ENCODE results near the gene CCDC85C. TPM values are rescaled to one million over a fixed set of nuclear protein-coding genes. Genes with fewer than 3 reads are reported as not detected.

CCDC85C gene
- total RNA-seq, 1 experiment from 2014 or later, result 42.3 TPM

DNA sequence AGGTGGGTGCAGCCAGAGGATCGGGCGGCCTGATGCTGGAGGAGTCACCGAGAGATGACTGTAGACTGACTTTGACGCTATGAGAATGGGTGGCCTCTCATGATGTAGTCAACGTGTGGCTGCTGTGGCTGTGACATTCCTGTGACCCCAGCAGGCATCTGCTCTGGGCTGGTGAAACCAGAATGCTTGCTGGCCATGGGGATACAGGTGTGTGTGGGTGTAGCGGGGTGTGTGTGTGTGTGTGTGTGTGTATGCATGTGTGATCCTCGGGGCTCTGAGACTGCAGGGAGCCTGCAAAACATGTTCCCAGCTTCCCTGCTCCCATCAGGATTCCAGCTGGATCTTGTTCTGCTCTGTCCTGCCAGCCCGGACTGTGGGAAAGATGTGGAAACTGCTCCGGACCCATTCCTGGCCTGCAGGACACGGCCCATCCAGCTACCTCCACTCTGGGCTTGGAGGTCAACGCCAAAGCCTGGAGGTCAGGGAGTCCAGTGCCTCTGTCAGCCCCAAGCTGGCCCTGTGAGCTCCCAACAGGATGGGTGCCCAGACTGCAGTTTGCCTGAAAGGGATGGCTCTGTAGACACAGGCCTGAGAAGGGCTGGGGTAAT lies 22.1 kb upstream of the CCDC85C start:
- Histone ChIP-seq H3K9me3 (ENCODE audit: control insufficient read depth in 1 of 2, insufficient read depth in 1 of 2, low read depth in 1 of 2, low read length in 2 of 2) (no peaks in the 10 kb centered on the region), H3K79me2 (ENCODE audit: insufficient read depth, low read length) (no peaks in the 10 kb centered on the region), H3K27ac (ENCODE audit: low read depth, low read length) (no peak overlapping the region), H3K27me3 (ENCODE audit: insufficient read depth, low read length) (no peaks in the 10 kb centered on the region), H4K20me1 (ENCODE audit: insufficient read depth) (no peaks in the 10 kb centered on the region), H3K9ac (ENCODE audit: low read length) (no peak overlapping the region), H2AFZ (ENCODE audit: low read depth, low read length, poor library complexity, severe bottlenecking) (no peak overlapping the region), H3K36me3 (ENCODE audit: control insufficient read depth in 1 of 2, insufficient read depth in 2 of 2, low read length in 2 of 2) (no peaks in the 10 kb centered on the region), H3K4me3 (replicated peaks in 1 of 2; ENCODE audit: low read depth in 1 of 2, low read length in 2 of 2) (no peak overlapping the region), H3K4me2 (ENCODE audit: low read length) (no peak overlapping the region), H3K9me2 (ENCODE audit: insufficient read depth) (no peaks in the 10 kb centered on the region), H3K4me1 (ENCODE audit: control insufficient read depth in 1 of 2, insufficient read depth in 2 of 2, low read length in 2 of 2) (peaks cover 6 to 15% of the 10 kb centered on the region in 2 experiments; a peak in 3 of 4 replicates)
- ChIA-PET RAD21 (ENCODE audit: low non-redundant PET in 1 of 2, low total read pairs in 2 of 2, uncharacterized antibody in 2 of 2, unreplicated experiment in 2 of 2) (no interaction called here), POLR2A (no interaction called here), CTCF (no interaction called here)
- intact Hi-C loops (cut with micrococcal nuclease), result no loop called here
- no TSS peak for BruUV-seq (replicated peaks)
- TF ChIP-seq SP1 (IDR thresholded peaks at IDR 0.05; ENCODE audit: low read depth), result no peak
- TF ChIP-seq EZH2 (IDR thresholded peaks at IDR 0.05), result no peak
- no peak for TF ChIP-seq POLR2A (IDR thresholded peaks at IDR 0.05; ENCODE audit: borderline replicate concordance, extremely low read depth, insufficient read depth, insufficient read length)
- no peak for TF ChIP-seq RAD21 (IDR thresholded peaks at IDR 0.05; ENCODE audit: low read depth)
- TF ChIP-seq, protein P1, sequence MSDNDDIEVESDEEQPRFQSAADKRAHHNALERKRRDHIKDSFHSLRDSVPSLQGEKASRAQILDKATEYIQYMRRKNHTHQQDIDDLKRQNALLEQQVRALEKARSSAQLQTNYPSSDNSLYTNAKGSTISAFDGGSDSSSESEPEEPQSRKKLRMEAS (IDR thresholded peaks at IDR 0.05), result no peak
- TF ChIP-seq ZNF274 (IDR thresholded peaks at IDR 0.05; ENCODE audit: low read depth, low read length), result no peak
- no peak for TF ChIP-seq ZFX (IDR thresholded peaks at IDR 0.05)
- no peak for TF ChIP-seq EGR1 (IDR thresholded peaks at IDR 0.05; ENCODE audit: low read depth)
- DNase-seq (ENCODE audit: low read depth, low spot score) (no peak), ATAC-seq (no peak)

GRCh38 chr14:99625476-99625875 lies 21.5 kb upstream of the CCDC85C start:
- RAD21 ChIA-PET (ENCODE audit: low non-redundant PET in 1 of 2, low total read pairs in 2 of 2, uncharacterized antibody in 2 of 2, unreplicated experiment in 2 of 2), result no interaction called here
- no peak overlapping the region for H3K27ac ChIP-seq (ENCODE audit: low read depth, low read length)
- H3K9me2 ChIP-seq (ENCODE audit: insufficient read depth), result no peaks in the 10 kb centered on the region
- no peak overlapping the region for H2AFZ ChIP-seq (ENCODE audit: low read depth, low read length, poor library complexity, severe bottlenecking)
- no peak for TF ChIP-seq TCF7L2 (IDR thresholded peaks at IDR 0.05; ENCODE audit: borderline replicate concordance, extremely low read depth, insufficient read depth, insufficient read length)
- TF ChIP-seq ATF3 (IDR thresholded peaks at IDR 0.05), result no peak
- TF ChIP-seq ELF1 (IDR thresholded peaks at IDR 0.05; ENCODE audit: borderline replicate concordance, low read depth), result no peak
- TF ChIP-seq EZH2phosphoT487 (IDR thresholded peaks at IDR 0.05; ENCODE audit: borderline replicate concordance), result no peak
- TF ChIP-seq ZNF274 (IDR thresholded peaks at IDR 0.05; ENCODE audit: low read depth, low read length), result no peak
- TF ChIP-seq SP1 (IDR thresholded peaks at IDR 0.05; ENCODE audit: low read depth), result no peak
- no peak for TF ChIP-seq CEBPB (IDR thresholded peaks at IDR 0.05; ENCODE audit: low read depth)
- TF ChIP-seq CBX3 (IDR thresholded peaks at IDR 0.05; ENCODE audit: low read depth), result no peak
- TF ChIP-seq SRF (IDR thresholded peaks at IDR 0.05; ENCODE audit: low read depth), result no peak
- no peak for TF ChIP-seq EGR1 (IDR thresholded peaks at IDR 0.05; ENCODE audit: low read depth)
- no peak for TF ChIP-seq POLR2AphosphoS5 (IDR thresholded peaks at IDR 0.05; ENCODE audit: low read depth, low read length)
- no peak for TF ChIP-seq JUND (IDR thresholded peaks at IDR 0.05)
- TF ChIP-seq EZH2 (IDR thresholded peaks at IDR 0.05), result no peak
- no peak for TF ChIP-seq SIN3A (IDR thresholded peaks at IDR 0.05; ENCODE audit: low read depth)
- H3K4me2 ChIP-seq (ENCODE audit: low read length), result no peak overlapping the region
- H3K4me3 ChIP-seq (replicated peaks in 1 of 2; ENCODE audit: low read depth in 1 of 2, low read length in 2 of 2), result no peak overlapping the region
- CTCF ChIA-PET, result no interaction called here
- no peaks in the 10 kb centered on the region for H3K79me2 ChIP-seq (ENCODE audit: insufficient read depth, low read length)
- no peak for ATAC-seq
- no peaks in the 10 kb centered on the region for H3K27me3 ChIP-seq (ENCODE audit: insufficient read depth, low read length)
- H3K36me3 ChIP-seq (ENCODE audit: control insufficient read depth in 1 of 2, insufficient read depth in 2 of 2, low read length in 2 of 2), result no peaks in the 10 kb centered on the region
- peaks cover 6 to 15% of the 10 kb centered on the region in 2 experiments; a peak in 3 of 4 replicates for H3K4me1 ChIP-seq (ENCODE audit: control insufficient read depth in 1 of 2, insufficient read depth in 2 of 2, low read length in 2 of 2)
- no peak for DNase-seq (ENCODE audit: low read depth, low spot score)
- no peak overlapping the region for H3K9ac ChIP-seq (ENCODE audit: low read length)
- BruUV-seq (replicated peaks), result no TSS peak
- no peaks in the 10 kb centered on the region for H3K9me3 ChIP-seq (ENCODE audit: control insufficient read depth in 1 of 2, insufficient read depth in 1 of 2, low read depth in 1 of 2, low read length in 2 of 2)
- H4K20me1 ChIP-seq (ENCODE audit: insufficient read depth), result no peaks in the 10 kb centered on the region
- POLR2A ChIA-PET, result no interaction called here
- intact Hi-C loops (cut with micrococcal nuclease), result no loop called here

All from HCT116 (cell line).